ENCODE measurements around the gene ROR2. TPM values are rescaled to one million over a fixed set of nuclear protein-coding genes. Genes with fewer than 3 reads are reported as not detected.

ROR2 gene
- total RNA-seq, 1 donor from 2014 or later = 18.6 TPM

DNA sequence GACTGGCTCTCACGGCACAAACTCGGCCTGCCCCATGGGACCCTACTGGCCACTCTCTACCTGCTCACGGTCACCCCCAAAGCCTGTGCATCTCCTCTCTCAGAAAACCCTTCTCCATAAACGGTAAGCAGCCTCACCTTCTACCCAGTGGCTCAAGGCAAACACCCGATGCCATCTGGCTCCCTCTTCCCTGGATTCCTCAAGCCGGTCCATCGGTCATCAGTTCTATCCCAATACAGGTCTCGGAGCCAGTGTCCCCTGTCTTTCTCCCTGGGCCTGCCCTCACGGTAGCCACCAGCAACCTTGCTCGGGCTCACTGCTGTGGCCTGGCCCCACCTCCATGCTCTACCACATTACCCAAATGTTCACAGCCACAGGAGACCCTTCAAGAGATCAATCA is 134.1 kb downstream of the ROR2 start:
- Mint-ChIP-seq H3K27me3 (ENCODE audit: low read depth) (no peaks in the 10 kb centered on the region), H3K27ac (ENCODE audit: unreplicated experiment) (no peak overlapping the region), H3K4me1 (ENCODE audit: low read depth) (peaks cover 48% of the 10 kb centered on the region), H3K4me3 (ENCODE audit: unreplicated experiment) (no peak overlapping the region), H3K36me3 (ENCODE audit: low read depth) (no peaks in the 10 kb centered on the region), H3K9me3 (ENCODE audit: low read depth) (no peaks in the 10 kb centered on the region)
- TF ChIP-seq, protein P1, sequence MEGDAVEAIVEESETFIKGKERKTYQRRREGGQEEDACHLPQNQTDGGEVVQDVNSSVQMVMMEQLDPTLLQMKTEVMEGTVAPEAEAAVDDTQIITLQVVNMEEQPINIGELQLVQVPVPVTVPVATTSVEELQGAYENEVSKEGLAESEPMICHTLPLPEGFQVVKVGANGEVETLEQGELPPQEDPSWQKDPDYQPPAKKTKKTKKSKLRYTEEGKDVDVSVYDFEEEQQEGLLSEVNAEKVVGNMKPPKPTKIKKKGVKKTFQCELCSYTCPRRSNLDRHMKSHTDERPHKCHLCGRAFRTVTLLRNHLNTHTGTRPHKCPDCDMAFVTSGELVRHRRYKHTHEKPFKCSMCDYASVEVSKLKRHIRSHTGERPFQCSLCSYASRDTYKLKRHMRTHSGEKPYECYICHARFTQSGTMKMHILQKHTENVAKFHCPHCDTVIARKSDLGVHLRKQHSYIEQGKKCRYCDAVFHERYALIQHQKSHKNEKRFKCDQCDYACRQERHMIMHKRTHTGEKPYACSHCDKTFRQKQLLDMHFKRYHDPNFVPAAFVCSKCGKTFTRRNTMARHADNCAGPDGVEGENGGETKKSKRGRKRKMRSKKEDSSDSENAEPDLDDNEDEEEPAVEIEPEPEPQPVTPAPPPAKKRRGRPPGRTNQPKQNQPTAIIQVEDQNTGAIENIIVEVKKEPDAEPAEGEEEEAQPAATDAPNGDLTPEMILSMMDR (IDR thresholded peaks at IDR 0.05) = no peak
- no peak for DNase-seq (ENCODE audit: low spot score)

DNA sequence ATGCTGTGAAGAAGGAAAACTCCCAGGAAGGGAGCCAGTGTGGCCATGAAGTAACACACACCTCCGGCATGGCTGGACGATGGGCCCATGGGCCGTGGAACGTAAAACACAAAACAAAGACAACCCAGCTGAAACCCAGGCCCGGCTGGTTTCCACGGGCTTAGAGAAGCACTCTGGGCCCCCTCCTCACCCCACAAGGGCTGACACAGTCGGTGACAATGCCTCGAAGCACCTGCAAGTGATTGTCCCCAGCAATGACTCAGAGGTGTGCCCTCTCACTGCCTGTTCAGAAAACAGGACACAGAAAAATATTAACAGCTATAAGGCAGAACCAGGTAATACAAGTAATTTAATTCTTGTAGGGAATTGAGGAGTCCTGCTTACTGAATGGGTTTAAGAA is 135.3 kb downstream of the ROR2 start:
- Mint-ChIP-seq H3K27ac (ENCODE audit: unreplicated experiment) (no peak overlapping the region), H3K4me3 (ENCODE audit: unreplicated experiment) (no peak overlapping the region), H3K27me3 (ENCODE audit: low read depth) (no peaks in the 10 kb centered on the region), H3K9me3 (ENCODE audit: low read depth) (no peaks in the 10 kb centered on the region), H3K36me3 (ENCODE audit: low read depth) (no peaks in the 10 kb centered on the region), H3K4me1 (ENCODE audit: low read depth) (peaks cover 48% of the 10 kb centered on the region)
- no peak for DNase-seq (ENCODE audit: low spot score)
- TF ChIP-seq, protein P1 (IDR thresholded peaks at IDR 0.05) = no peak

DNA sequence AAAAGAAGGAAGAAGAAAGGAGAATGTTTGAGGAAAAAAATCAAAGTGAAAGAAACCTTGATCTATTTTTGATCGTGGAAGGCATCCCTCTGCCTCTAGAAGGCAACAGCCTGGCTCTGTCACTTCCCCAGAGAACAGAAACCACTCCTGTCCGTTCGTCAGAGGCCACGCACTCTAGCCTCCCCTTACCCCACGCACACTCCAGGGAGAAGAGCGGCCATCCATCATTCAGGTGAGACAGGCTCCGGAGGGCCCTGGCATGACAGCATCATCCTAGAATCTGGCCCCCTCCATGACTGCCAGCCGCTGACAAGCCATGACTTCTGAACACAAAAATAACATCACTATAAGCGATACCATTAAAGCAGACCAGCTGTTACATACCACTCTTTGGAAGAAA is 135.8 kb downstream of the ROR2 start:
- Mint-ChIP-seq H3K9me3 (ENCODE audit: low read depth) (no peaks in the 10 kb centered on the region), H3K27ac (ENCODE audit: unreplicated experiment) (no peak overlapping the region), H3K36me3 (ENCODE audit: low read depth) (no peaks in the 10 kb centered on the region), H3K4me1 (ENCODE audit: low read depth) (peaks cover 53% of the 10 kb centered on the region), H3K27me3 (ENCODE audit: low read depth) (no peaks in the 10 kb centered on the region), H3K4me3 (ENCODE audit: unreplicated experiment) (no peak overlapping the region)
- TF ChIP-seq, protein P1 (IDR thresholded peaks at IDR 0.05) = no peak
- no peak for DNase-seq (ENCODE audit: low spot score)

DNA sequence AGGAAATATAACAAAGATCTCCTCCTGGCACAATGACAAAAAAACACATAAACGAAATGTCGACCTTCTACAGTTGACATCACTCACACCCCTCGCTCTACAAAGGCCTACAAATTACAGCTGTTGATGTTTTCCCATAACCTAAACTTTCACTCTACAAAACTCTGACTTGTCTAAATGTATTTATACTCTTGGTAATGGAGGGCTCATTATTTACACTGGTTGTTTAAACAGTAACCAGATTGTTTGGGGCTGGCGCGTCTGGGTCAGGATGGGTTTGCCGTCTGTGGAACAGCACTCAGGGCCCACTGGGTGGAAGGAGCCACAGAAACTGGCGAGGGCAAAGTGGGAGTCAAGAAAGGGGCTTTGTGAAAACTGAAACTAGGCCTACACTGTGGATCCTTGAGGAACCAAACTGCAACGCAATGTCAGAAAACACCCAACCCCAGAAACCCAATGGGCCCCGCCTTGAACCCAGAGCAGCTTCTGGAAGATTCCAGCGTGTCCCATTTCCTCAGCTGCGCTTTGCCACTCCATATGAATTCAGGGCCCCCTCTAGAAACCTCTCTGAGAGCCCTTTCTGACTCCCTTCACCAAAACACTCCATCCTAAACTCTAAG is 136.7 kb downstream of the ROR2 start:
- H3K4me3 Mint-ChIP-seq (ENCODE audit: unreplicated experiment) = no peak overlapping the region
- no peak for DNase-seq (ENCODE audit: low spot score)

DNA sequence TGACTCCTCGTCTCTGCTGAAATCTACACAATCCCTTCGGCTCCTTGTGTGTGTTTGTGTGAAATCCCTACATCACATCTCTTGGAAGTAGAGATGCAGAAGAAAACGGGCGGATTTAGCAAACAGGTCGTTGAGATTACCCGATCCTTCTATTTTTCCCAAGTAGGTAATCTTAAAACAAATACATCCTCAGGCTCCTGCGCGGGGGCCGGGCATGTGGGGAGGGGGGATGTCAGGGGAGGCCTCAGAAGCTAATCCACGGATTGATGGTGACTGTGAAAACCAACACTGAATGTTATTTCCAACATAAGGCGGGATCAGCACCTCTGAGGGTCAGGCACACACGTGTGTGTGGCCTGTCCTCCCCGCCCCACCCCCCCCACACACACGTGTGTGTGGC is 137.8 kb downstream of the ROR2 start:
- TF ChIP-seq, protein P1 (IDR thresholded peaks at IDR 0.05) = no peak
- H3K27ac Mint-ChIP-seq (ENCODE audit: unreplicated experiment) = no peak overlapping the region
- H3K4me1 Mint-ChIP-seq (ENCODE audit: low read depth) = peaks cover 45% of the 10 kb centered on the region
- no peak overlapping the region for H3K4me3 Mint-ChIP-seq (ENCODE audit: unreplicated experiment)
- no peaks in the 10 kb centered on the region for H3K27me3 Mint-ChIP-seq (ENCODE audit: low read depth)
- H3K9me3 Mint-ChIP-seq (ENCODE audit: low read depth) = no peaks in the 10 kb centered on the region
- H3K36me3 Mint-ChIP-seq (ENCODE audit: low read depth) = peaks cover 1% of the 10 kb centered on the region
- no peak for DNase-seq (ENCODE audit: low spot score)

More for the DNA sequence above, 136.7 kb downstream of the ROR2 start:
- Mint-ChIP-seq H3K36me3 (ENCODE audit: low read depth) (peaks cover 1% of the 10 kb centered on the region), H3K4me1 (ENCODE audit: low read depth) (peaks cover 56% of the 10 kb centered on the region), H3K27me3 (ENCODE audit: low read depth) (no peaks in the 10 kb centered on the region), H3K27ac (ENCODE audit: unreplicated experiment) (no peak overlapping the region), H3K9me3 (ENCODE audit: low read depth) (no peaks in the 10 kb centered on the region)
- TF ChIP-seq, protein P1 (IDR thresholded peaks at IDR 0.05) = no peak

Measured in chondrocyte (in vitro differentiated cells).